ENCODE measurements around the gene MPPED2.

Gene MPPED2, protein sequence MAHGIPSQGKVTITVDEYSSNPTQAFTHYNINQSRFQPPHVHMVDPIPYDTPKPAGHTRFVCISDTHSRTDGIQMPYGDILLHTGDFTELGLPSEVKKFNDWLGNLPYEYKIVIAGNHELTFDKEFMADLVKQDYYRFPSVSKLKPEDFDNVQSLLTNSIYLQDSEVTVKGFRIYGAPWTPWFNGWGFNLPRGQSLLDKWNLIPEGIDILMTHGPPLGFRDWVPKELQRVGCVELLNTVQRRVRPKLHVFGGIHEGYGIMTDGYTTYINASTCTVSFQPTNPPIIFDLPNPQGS

DNA sequence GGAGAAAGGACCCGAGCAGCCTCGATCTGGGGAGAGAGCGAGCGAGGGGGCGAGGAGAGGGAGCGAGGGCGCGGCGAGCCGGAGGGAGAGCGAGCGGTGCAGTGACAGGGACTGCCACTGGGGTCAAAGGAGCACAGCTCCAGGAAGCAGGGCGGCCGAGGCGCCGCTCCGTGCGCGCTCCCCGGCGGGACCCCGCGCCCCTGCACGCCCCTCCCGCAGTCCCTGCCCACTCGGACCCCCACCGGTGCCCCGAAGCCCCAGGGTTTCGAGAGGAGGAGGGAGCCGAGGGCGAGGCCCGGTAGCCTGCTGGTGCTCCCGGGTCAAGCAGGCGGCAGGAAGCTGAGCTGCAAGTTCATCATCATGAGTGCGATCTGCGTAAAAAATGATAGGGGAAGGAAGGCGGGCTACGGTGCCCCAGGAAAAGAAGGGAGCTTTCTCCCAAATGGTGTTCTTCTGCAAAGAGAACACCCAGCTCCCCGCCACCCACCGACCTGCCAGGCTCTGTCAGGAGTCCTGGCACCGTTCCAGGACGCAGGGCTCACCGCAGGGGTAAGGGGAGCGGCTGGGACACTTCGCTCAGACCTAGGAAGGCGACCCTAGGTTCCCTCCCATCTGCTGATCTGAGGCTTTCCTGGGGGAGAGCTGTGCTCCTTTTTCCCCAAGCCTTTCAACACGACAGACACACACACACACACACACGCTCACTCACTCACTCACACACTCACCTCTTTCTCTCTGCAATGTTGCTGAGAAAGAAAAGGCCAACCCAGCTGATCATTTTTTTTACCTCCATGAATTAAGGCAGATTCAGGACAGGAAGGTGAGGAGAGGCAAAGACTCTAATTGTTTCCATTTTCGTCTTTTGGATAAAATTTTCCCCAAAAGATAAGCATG lies at the start of gene MPPED2:
MPPED2 (minus strand) TSS at position 103 of the 894 bp plus-strand sequence. CDS start 5,980 bp downstream, outside the sequence.
- peak; percentile 51 for DNase-seq (ENCODE audit: low read depth, low spot score)

DNA sequence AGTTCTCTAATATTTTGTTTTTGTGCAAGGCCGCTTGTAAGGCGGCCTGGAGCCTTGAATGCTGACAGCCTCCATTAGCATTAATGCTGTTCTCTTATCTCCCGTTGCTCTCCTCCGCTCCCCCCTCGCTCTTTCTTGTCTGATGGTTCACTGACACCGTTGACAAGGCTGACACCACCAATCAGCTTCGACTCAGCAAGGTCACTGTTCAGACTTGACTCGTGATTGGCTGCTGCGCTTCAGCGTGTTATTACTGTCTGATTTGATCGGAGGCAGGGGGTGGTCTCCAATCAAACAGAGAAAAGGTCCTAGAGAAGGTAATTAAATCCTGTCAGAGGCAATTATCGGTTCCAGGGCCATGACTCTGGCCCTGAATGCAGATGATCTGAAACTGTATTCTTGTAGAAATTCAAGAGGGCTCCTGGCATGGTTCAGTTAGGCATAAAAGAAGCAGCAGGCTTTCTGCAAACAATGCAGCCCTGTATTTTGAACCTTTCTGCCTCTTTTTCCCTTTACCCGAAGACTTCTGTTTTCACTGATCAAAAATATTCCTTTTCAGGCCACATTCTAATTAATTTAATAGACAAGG lies 49.3 kb upstream of the MPPED2 start:
- DNase-seq (ENCODE audit: low read depth, low spot score), result peak; percentile 83

DNA sequence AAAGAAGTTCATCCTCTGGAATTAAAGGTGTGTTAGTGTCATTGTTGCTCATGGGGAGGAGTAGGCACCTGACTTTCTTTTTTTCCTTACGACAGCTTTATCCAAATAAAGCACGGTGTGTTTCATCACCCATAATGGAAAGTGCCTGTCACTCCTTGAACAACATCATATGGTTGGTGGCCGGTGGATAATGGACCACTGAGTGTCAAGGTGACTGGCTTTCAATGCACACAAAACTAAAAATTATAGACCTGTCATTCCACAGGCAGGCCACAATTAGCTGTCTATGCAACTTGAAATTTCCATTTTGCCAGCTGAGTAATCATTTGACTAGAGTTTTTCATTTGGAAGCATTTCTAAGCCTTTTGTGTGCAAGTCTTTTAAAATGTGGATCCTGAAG lies 45.0 kb upstream of the MPPED2 start:
- DNase-seq (ENCODE audit: low read depth, low spot score), result no peak

DNA sequence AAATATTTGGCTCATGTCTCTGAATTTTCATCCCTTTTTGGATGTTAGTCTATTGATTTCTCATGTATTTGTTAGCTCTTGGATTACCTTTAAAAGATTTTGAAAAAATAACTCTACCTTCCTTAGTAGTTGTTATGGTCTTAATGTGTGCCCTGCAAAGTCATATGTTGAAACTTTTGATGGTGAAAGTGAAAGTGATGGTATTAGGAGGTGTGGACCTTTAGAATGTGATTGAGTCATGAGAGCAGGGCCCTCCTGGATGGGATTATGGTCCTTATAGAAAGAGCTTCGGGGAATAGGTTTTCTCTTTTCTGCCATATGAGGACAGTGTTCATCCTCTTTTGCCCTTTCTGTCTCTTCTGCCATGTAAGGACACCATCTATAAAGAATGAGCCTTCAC lies 33.6 kb upstream of the MPPED2 start:
- DNase-seq (ENCODE audit: low read depth, low spot score), result no peak

DNA sequence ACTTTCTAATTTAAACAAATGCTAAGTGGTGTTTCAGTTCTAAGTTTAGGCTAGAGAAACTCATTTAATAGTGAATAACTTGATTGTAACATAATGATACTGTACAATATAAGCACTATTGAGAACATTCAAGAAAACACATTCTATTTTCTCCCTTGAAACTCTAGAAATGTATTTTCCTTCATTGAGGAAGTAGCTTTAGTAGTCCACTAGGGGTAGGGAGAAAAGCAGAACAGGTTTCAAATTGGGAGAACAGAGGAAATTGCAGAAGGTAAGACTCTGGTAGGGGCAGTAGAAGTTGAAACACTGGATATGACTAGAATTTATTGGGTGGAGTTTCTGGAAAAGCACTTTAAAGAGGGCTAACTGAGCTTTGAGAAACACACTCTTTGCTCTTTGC lies 31.6 kb upstream of the MPPED2 start:
- DNase-seq (ENCODE audit: low read depth, low spot score), result no peak

DNA sequence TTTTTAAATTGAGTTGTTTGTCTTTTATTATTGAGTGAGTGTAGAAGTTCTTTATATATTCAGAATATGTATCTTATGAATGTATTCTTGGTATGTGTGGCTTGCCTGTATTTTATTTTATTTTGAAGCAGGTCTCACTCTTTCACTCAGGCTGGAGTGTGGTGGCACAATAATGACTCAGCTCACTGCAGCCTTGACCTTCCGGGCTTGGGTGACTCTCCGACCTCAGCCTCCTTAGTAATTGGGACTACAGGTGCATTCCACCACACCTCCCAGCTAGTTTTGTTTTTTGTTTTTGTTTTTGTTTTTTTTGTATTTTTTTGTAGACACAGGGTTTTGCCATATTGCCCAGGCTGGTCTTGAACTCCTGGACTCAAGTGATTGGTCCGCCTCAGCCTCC lies 24.5 kb upstream of the MPPED2 start:
- DNase-seq (ENCODE audit: low read depth, low spot score), result no peak

DNA sequence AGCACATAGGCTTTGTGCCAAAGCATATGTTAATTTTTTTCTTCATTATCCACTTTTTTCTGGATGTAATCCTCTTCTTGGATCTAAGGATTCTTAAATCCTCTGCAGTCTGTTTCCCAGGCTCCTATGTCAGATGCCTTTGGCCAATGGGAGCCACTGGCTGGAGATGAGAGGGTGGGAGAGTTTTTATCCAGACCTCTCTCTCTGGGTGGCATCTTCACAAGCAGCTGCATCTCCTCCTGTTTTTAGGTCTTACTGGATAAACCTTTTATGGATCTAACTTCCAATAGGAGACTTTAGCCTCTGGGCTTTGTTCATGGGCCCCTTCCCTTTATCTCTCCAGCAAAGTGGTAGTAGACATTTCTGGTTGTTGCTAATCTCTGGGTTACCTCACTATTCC lies 22.4 kb upstream of the MPPED2 start:
- DNase-seq (ENCODE audit: low read depth, low spot score), result no peak

DNA sequence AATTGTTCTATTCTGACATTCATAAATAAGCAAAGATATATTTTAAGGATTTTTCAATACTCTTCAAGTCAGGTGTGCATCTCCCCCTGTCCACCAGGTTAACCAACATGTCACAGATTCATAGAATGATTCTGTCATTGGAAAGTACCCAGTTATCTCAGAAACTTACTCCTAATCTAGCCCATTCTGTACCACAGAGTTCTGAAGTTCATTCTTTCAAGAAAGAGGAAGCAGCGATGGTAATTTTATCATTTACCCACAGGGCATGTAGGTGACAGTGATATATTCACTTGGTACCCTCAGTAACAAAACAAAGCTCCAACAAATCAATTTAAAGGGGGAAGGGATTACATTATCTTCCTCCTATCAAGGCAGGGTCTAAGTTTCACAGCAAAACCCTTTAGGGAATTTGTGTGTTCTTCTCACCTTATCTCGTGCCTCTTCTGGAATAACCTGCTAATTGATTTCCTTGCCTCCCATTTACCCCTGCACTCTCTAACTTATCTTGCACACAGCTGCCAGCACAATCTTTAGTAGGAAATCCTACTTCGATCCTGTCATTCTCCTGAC lies 19.0 kb upstream of the MPPED2 start:
- no peak for DNase-seq (ENCODE audit: low read depth, low spot score)

DNA sequence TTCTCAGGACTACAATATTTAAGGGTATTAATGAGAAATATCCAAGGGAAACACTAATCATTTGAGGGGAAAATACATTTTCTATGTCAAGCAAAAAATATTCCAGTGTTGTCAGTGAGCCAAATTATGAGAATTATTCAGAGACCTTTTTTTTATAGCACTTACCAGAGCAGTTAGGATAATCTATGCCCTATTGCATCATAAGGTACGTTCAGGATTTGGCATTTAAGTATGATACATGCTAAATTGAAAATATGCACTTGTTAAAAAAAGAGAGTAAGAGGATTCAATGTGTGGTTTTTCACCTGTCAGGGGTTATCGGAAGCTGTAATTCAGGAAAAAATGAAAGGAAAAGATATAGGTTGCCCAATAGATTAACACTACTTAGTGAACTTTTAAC lies 17.2 kb upstream of the MPPED2 start:
- no peak for DNase-seq (ENCODE audit: low read depth, low spot score)

DNA sequence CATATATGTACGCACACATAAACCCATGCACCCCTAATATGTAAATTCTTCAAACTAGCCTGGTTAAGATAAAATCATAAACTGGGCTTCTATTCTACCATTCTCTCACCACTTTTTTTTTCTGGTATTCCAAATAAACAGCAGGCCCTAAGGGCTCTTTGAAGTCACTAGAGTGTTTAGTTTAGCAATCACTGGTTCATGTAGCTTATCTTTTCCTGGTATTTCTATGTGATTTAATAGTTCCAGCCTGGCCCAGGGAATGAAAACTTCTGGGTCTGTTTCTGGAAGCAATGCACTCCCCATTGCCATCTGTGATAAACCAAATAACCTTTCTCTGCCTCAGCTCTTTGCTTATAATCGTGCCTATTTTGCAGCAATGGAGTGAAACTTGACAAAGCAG lies 10.7 kb upstream of the MPPED2 start:
- DNase-seq (ENCODE audit: low read depth, low spot score), result no peak

DNA sequence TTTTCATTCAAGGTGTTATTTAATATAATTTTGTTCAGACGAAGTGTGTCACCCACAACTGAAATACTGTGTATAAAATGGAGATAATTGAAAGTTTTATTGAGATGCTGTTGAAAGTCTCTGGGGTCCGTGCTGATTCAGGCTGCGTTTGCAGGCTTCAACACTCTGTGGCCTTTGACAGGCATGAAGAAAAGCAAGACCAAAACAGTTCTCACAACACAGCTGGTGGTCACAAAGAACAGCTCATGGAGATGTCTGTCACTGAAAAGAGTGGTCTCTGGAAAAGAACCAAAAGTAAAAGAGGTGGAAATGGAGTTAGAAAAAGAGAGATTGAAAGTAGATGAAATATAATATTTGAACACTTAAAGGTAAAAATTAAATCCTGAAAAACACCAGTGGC lies 9.8 kb upstream of the MPPED2 start:
- DNase-seq (ENCODE audit: low read depth, low spot score), result no peak

DNA sequence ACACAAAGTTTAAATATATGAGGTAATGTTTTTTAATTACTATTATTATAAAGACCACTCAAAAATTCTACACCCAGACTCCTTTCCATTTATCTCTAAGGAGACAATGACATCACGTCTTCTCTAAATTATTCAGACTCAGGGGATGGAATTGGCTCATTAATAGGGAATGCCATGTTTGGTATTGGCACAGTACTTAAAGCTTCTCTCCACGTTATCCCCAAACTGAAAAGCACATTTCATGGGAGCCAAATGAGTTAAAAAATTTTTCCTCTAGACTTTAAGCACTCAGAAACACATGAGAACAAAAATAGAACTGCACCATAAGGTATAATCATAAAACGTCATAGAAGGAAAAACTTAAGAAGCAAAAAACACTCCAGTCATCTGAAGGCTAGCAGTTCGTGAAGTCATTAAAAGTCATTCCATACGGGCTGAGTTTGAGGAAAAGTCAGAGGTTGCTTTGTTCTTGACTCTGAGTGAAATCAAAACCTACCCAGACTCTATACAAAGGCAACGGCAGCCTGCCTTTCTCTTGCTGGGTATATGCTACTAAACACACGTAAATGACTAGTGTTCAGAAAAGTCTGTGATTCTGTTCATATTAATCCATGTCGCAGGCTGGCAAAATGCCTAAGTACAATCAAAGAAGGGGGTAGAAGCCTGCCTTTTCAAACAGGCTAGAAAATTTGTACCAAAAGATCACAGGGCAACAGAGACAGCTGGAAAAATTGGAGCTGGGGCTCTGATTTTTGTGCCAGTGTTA lies 8.7 kb upstream of the MPPED2 start:
- DNase-seq (ENCODE audit: low read depth, low spot score), result peak; percentile 31

DNA sequence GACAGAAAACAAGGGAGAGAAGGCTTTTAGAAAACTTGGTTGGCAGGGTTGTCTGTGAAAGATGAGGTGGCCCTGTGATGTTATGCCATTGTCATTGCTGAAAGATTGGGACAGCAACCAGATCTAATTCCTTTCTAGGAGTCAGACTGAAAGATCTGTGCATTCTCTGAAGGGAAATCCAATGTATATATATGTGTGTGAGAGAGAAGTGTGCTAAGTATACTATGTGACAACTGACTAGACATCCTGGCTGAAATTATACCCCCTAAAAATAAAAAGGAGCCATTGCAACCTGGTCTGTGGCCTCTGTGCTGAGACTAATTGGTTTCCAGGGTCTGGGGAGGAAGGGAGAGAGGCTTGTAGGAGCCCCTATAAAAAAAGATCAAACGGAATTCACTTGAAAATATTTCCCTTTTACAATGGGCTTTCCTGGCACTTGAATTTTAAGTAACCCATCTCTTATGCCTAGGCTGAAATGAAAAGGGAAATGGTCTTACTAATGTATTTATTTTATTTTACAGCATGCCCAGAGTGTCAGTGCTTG lies 1.2 kb upstream of the MPPED2 start:
- DNase-seq (ENCODE audit: low read depth, low spot score), result no peak

DNA sequence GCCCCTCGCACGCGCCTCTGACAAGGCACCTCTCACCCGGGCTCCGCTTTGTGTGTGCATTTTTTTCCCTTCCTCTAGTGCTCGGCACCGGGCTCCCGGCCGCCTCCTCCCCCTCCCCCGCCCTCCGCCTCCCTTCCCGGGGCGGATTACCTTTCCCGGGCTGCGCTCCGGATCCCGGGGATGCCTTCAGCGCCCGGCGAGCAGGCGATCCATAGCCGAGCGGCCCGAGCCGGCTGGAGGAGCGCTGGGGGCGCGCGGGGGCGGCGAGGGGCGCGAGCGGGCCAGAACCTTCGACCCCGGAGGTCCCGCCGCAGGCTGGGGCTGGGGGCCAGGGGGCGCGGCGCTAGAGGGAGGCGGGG lies 282 bp downstream of the MPPED2 start:
- DNase-seq (ENCODE audit: low read depth, low spot score), result peak; percentile 61

DNA sequence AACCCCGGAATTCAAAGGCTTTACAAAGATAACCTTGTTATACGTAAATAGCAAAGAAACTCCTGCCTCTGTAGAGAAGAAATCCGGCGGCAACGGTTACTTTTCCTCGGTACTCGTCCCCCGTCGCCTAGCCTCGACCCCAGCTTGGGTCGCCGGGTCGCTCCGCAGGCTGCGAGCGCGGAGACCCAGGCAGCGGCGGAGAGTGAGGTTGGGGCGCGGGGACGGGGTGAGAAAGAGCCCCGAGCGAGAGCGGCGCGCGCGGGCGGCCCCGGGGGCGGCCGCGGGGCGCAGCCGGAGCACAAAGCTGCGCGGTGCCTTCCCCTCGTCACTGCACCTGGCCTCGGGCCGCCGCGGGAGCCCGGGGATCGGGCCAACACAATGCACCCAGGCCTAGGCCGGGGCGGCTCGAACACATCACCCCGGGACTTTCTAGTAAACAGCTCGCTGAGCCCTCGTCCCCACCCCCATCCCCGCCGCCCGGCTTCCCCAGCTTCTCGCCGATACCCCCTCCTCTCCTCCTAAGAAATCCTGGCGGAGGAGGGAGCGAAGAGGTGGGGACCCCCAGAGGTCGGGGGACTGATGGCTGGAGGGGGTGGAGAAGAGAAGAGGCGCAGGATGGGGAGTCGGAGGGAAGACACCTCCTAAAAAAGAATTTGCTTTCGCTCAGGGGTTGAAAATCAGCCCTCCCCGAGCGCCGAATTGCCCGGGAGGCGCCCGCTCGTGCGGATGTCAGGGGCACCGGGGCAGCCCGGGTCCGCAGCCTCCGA lies 845 bp downstream of the MPPED2 start:
- peak; percentile 51 for DNase-seq (ENCODE audit: low read depth, low spot score)

DNA sequence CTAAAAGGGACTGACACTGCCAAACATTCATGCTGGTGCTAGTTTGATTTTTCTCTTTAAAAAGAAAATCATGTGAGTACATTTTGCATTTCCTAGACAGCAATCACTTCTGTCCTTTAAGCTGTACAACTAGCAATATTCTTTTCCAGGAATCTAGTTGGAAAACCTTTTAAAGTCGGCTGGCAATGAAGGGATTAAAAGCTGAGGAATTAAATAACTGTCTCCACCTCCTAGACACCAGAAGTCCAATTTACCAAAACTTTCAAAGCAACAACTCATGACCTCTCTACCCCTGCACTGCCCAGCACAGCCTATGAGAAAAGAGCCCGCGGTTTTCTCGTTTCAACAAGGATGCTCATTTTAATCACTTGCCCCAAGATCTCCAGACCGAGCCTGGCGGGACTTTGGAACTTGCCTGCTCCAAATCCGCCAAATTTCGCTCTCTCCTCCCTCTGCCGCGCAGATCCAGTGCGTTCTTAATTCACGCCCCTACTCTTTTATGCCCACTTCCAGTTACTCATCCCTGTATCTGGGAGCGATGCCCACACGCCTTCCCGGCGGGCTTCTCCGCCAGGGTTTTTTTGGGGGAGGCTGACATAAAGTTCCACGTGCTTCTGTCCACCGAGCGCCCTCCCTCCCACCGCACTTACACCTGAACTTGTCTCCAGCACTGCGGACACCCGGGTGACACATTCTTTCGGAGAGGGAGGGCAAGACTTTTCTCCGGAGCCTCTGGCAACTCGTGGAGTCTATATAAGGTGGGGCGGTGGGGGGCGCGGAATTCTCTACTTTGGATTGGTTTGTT lies 2.5 kb downstream of the MPPED2 start:
- peak; percentile 39 for DNase-seq (ENCODE audit: low read depth, low spot score)

DNA sequence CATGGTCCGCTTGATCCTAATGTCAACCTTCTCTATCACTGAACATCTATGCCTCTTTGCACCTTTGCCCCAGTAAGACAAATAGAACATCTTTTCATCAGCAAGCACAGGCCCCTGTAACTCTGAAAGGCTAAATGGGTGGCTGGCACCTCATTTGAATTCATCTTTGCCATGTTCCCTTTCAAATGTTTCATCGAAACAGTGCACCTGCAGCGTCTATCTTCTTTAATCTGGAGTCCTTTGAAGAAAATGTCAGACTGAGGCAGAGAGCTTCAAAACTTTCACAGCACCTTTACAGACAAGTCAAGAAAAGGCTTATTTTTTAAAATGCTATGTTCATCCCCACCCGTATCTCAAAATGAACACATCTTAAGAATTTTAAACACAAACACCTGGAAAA lies 3.4 kb downstream of the MPPED2 start:
- no peak for DNase-seq (ENCODE audit: low read depth, low spot score)

DNA sequence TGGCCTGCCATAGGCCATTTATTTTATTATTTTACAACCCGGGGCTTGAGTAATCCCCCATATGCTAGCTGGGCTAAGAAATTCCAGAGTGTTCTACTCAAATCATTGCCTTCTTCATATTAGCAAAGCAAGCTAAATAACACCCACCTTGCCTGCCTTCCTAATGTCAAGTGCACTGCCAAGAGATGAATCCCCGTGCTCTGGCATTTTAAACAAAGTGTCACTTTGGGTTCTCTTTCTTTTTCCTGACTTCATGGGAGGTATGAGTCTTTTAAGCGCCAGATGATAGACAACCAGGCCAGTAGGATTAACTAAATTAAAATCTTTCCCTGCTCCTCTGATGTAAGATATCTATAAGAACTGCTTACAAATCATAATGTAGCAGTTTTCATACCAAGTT lies 4.5 kb downstream of the MPPED2 start:
- no peak for DNase-seq (ENCODE audit: low read depth, low spot score)

DNA sequence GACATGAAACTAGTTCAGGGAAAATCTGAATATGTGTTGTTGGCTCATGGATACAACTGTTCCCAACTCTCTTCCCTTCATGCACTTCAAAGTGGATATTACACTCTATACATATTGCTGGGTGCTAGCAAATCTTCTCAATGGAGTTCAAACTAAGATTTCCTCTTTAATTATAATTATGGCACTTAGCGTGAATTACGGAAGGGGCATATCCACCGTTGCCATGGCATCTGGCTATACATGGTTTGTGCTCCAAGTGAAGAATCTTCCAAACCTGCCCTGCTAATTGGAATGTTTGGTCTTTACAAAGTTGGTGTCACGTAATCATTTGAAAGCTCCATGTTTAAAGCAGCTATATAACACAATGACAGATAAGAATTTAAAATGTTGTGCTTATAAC lies 5.6 kb downstream of the MPPED2 start:
- DNase-seq (ENCODE audit: low read depth, low spot score), result no peak
